ENCODE results near the gene ADD3.

DNA sequence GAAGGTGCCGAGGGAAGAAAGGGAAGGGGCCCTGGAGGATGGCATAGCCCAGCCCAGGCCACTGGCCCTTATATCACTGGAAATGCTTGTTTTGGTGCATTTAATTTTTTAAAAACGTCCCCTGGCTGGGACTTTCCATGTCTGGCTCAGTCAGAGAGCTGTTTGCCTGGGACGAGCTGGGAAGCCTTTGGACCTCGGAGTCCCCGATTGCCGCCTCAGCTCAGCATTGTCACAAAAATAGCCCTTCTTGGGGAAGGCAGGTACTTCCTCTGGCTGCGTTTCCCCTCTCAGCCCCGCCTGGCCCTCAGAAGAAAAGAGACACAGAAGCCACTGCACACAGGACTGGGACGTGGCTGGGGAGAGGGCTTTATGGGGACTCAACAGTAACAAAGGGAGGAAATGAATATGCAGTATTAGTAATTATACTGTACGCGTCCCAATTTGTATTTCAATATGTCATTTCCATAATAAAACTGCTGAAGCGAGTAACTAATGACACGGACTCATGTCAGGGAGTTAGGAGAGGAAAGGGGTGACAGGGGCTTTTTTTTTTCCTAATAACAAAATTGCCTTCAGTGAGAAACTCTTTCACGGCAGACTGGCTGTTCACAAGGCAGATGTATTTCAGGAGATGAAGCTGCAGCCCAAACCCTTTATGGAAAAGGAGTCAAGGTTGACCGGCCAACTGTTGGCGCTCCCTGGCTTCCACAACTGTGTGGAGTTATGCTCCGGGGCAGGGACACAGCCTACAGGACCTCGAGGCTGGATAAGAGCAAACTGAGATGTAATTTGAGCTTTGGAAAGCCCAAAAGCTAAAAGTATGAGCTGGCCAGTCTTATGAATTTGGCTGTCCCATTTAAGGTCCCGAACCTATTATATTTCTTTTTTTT, 168.6 kb downstream of the ADD3 start:
- TF ChIP-seq, protein P1, sequence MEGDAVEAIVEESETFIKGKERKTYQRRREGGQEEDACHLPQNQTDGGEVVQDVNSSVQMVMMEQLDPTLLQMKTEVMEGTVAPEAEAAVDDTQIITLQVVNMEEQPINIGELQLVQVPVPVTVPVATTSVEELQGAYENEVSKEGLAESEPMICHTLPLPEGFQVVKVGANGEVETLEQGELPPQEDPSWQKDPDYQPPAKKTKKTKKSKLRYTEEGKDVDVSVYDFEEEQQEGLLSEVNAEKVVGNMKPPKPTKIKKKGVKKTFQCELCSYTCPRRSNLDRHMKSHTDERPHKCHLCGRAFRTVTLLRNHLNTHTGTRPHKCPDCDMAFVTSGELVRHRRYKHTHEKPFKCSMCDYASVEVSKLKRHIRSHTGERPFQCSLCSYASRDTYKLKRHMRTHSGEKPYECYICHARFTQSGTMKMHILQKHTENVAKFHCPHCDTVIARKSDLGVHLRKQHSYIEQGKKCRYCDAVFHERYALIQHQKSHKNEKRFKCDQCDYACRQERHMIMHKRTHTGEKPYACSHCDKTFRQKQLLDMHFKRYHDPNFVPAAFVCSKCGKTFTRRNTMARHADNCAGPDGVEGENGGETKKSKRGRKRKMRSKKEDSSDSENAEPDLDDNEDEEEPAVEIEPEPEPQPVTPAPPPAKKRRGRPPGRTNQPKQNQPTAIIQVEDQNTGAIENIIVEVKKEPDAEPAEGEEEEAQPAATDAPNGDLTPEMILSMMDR (IDR thresholded peaks at IDR 0.05; ENCODE audit: borderline replicate concordance, extremely low read depth, low read length, poor library complexity, severe bottlenecking) = no peak
- TF ChIP-seq EZH2 (IDR thresholded peaks at IDR 0.05; ENCODE audit: borderline replicate concordance, low read depth, low read length, severe bottlenecking) = no peak

All from DND-41 (cell line).